ENCODE results near the gene RIOK1.

Gene RIOK1

GRCh38 chr6:7409740-7410139 lies 20.1 kb downstream of the RIOK1 start:
- no peak for DNase-seq

- DNase-seq, result no peak
Measured at GRCh38 chr6:7410851-7411250, 21.2 kb downstream of the RIOK1 start.

DNA sequence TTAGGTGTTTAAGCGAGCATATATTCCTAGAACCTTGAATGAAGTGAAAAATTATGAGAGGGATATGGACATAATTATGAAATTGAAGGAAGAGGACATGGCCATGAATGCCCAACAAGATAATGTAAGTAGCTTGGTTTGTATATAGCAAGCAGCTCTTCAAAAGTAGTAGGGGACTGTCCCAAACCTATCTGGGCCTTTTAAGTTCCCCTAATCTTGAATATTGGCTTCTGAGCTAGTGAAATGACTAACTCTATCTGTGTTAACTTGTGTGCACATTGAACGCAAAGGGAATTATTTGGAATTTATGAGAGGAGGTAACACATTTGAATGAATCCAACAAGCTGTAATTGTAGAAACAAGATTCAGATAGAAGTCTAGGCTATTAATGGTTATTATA lies 21.7 kb downstream of the RIOK1 start:
- no peak for DNase-seq

GRCh38 chr6:7413151-7413823 lies 23.7 kb downstream of the RIOK1 start:
- DNase-seq, result no peak

- no peak for DNase-seq
Measured at GRCh38 chr6:7414811-7415210, 25.2 kb downstream of the RIOK1 start.

DNA sequence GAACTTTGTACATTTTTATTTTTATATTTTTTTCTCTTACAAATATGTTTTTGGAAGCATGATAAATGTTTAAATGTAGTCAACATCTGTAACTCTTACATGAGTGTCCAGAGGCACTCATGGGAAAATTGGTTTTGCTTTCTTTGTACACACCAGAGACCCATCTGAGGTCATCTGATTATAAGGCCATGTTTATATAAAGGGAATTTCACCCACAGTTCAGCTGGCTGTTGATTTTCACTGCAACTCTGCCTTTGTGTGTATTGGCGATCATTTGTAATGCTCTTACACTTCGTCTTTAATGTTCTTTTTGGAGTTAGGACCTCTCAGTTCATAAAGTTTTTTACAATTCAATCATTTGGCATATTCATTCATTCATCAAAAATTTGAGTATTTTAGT lies 28.1 kb downstream of the RIOK1 start:
- DNase-seq, result no peak

DNA sequence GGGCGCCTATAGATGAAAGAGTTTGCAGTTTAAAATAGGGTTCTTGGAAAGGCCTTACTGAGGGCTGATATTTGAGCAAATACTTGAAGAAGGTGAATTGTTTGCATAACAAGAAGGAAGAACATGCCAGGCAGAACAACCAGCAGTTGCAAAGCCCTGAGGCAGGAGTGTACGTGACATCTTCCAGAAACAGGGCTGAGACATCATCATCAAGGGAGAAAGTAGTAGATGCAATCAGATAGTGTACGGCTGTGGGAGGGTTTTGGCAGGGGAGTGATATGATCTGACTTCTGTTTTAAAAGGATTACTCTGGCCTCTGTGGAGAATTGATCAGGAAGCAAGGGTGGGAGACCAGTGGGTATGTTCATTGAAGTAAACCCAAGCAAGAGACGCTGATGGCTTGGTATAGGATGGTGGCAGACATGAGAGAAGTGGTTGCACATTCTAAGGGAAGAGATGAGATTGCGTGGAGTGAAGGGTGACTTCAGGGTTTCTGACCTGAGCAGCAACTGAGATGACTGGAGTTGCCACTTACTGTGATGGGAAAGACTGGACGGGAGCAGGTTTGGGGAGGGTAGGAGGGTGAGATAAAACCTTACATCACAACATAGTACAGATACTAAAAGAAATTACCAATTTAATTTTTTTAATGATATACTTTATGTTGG lies 28.8 kb downstream of the RIOK1 start:
- no peak for DNase-seq

- no peak for DNase-seq
Measured at GRCh38 chr6:7419065-7419464, 29.5 kb downstream of the RIOK1 start.

- DNase-seq, result no peak
Measured at GRCh38 chr6:7421066-7421465, 31.5 kb downstream of the RIOK1 start.

- DNase-seq, result no peak
Measured at GRCh38 chr6:7424058-7424457, 34.5 kb downstream of the RIOK1 start.

- DNase-seq, result peak in 1 of 56 donors; percentile 3
Measured at GRCh38 chr6:7424967-7425807, 35.6 kb downstream of the RIOK1 start.

GRCh38 chr6:7425808-7426190 lies 36.2 kb downstream of the RIOK1 start:
- DNase-seq, result peak in 1 of 56 donors; percentile 5

DNA sequence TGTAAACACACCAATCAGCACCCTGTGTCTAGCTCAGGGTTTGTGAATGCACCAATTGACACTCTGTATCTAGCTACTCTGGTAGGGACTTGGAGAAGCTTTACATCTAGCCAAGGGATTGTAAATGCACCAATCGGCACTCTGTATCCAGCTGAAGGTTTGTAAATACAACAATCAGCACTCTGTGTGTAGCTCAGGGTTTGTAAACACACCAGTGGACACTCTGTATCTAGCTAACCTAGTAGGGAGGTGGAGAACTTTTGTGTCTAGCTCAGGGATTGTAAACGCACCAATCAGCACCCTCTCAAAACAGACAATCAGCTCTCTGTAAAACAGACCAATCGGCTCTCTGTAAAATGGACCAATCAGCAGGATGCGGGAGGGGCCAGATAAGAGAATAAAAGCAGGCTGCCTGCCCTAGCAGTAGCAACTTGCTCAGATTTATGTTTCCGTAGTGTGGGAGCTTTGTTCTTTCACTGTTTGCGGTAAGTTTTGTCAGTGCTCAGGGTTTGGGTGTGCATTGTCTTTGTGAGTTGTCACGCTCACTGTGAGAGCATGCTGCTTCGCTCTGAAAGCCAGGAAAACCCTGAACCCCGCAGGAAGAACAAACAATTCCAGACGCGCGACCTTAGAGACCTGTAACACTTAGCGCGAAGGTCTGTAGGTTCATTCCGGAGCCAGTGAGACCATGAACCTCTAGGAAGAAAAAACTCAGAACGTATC lies 37.0 kb downstream of the RIOK1 start:
- DNase-seq, result no peak

GRCh38 chr6:7431313-7431673 lies 41.7 kb downstream of the RIOK1 start:
- no peak for DNase-seq

DNA sequence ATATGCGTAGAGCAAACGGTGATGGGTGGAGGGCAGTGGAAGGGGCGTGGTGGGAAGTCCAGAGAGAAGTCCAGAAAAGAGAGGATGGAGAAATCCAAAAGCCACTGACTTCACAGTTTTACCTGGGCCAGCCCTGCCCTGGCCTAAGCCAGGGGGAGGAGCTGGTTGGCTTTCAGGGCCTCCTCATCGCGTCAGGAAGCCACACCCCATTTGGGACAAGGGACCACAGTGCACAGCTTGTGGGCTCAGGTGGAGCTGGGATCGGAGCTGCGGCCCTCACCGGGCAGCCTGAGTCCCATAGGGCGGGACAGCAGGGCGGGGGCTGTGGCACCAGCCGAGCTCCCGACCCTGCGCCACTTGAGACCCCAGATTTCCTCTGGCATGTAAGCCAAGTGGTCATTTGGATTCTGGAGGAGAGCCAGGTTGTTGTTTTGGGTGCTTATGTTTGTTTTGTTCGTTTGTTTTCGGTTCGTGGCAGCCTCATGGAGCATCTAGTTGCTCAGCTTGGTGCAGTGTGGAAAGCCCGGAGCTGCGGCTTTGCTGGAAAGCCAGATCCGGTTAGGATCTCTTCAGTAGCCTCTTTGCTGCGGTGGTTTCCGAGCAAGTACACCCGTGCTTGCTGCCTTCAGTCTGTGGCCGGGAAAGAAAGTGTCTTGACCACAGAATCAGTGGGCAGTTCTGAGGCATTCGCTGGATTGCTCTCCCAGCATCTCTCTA lies 42.2 kb downstream of the RIOK1 start:
- no peak for DNase-seq

DNA sequence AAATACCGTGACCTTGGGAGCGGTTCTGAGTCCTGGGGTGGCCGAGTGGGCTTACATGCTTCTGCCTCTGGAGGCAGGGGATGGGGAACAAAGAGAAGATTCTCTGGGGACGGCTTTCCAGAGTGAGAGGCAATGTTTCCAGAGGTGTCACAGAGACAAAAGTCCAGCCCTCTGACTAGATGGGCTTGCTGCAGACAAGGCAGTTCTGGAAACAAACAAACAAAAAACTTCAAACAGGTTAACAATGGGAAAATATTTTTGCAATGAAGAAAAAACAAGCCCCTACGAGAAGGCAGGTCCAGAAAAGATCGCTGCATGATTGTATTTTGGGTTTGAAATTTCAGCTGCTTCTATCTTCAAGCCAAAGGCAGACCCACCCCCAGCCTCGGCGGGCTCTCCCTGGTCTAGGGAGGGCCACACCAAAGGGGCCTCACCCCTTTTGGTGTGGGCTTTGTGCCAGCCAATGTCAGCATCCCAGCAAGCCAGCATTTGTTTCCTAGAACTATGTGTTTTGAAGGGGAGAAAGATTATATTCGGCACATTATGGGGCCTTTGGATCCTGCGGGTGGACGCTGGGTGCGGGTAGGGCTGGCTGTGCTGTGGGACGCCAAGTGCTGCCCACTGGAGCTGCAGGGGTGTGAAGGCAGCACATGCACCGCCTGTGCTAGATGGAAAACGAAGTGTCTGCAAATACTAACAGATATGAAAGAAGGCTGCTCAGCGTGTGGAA lies 42.9 kb downstream of the RIOK1 start:
- no peak for DNase-seq

DNA sequence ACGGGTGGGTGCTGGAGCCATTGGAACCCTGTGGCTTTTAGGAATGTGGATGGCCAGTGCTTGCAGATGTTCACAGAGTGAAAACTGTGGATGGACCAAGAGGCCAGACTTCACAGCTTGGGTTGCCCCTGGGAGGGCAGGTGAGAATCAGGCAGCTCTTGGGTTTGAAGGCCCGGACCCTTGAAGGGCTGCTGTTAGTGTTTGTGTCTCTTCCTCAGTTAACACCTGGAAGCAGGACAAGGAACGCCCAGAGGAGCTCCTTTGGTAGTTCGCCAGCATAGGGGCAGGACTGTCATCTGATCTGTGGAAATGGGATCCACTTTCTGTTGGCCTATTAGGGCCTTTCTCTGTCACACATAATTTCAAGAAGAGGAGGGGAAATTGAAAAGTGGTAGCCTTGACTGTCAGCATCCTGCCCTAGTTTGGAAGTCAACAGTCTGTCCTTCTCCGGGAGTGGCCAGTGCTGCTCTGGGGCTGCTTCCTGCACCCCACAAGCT lies 43.6 kb downstream of the RIOK1 start:
- no peak for DNase-seq

DNA sequence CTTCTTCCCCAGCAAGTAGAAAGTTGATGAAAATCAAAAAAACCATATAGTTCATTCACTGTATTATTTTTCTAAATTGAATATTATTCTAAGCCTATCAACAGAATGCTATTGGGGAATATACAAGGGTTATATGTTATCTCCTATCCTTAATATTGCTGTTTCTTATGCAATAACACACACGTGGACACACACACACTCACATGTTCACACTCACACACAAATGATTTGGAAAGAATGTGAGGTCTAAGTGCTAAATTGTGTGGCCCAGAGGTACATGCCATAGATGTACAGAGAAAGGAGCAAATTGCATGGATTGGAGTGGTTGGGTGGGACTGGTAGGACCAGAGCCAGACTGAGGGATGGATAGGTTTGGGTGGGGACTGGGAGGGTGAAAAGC lies 45.1 kb downstream of the RIOK1 start:
- DNase-seq, result no peak

DNA sequence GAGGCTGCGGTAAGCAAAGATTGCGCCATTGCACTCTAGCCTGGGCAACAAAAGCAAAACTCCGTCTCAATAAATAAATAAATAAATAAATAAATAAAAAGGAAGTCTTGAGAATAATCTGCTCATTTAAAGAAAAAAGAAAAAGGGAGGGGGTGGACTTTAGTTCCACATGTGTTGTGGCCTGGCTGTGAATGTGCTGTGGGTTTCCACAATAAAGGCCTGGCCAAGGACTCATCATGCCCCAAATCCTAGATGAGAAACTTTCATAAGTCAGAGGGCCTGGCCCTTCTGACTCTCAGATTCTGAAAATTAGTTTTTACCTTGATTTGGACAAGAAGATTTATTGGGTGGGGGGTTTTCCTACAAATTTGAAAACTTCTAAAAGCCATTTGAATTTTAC lies 48.4 kb downstream of the RIOK1 start:
- DNase-seq, result no peak

GRCh38 chr6:7439228-7439627 lies 49.6 kb downstream of the RIOK1 start:
- no peak for DNase-seq

All from nucleus accumbens (tissue), 56 donors.